ENCODE results near the gene SAA4.
A peak's percentile ranks its signal among the peaks of the same experiment; 100 is the strongest.
"Not testable (repeated sequence)": the region's sequence is repeated elsewhere in the genome, so short reads cannot be mapped to it uniquely, and the experiment has no call there.

Gene SAA4

GRCh38 chr11:18222814-18223421, 13.7 kb downstream of the SAA4 start:
- no peak overlapping the region for H3K27ac ChIP-seq
- no peak for TF ChIP-seq ZFX (IDR thresholded peaks at IDR 0.05)
- no peak for TF ChIP-seq CTCF (conservative IDR thresholded peaks at IDR 0.05)

GRCh38 chr11:18221274-18221876, 15.2 kb downstream of the SAA4 start:
- no peak overlapping the region for H3K27ac ChIP-seq
- no peak for TF ChIP-seq ZFX (IDR thresholded peaks at IDR 0.05)
- TF ChIP-seq CTCF (conservative IDR thresholded peaks at IDR 0.05): no peak

- H3K27ac ChIP-seq: no peak overlapping the region
- no peak for TF ChIP-seq ZFX (IDR thresholded peaks at IDR 0.05)
- no peak for TF ChIP-seq CTCF (conservative IDR thresholded peaks at IDR 0.05)
Observed at GRCh38 chr11:18209058-18209457, 27.5 kb downstream of the SAA4 start.

- TF ChIP-seq CTCF (conservative IDR thresholded peaks at IDR 0.05): no peak
- TF ChIP-seq ZFX (IDR thresholded peaks at IDR 0.05): no peak
Observed at GRCh38 chr11:18204771-18205170, 31.8 kb downstream of the SAA4 start.

GRCh38 chr11:18204220-18204619, 32.4 kb downstream of the SAA4 start:
- no peak overlapping the region for H3K27ac ChIP-seq
- TF ChIP-seq CTCF (conservative IDR thresholded peaks at IDR 0.05) (no peak), ZFX (IDR thresholded peaks at IDR 0.05) (no peak)

More at GRCh38 chr11:18204771-18205170, 31.8 kb downstream of the SAA4 start:
- H3K27ac ChIP-seq: no peak overlapping the region

GRCh38 chr11:18203723-18204122, 32.9 kb downstream of the SAA4 start:
- TF ChIP-seq ZFX (IDR thresholded peaks at IDR 0.05) (no peak), CTCF (conservative IDR thresholded peaks at IDR 0.05) (peak; percentile 44)
- no peak overlapping the region for H3K27ac ChIP-seq

- H3K27ac ChIP-seq: not testable (repeated sequence)
Observed at GRCh38 chr11:18197738-18198137, 38.9 kb downstream of the SAA4 start.

GRCh38 chr11:18196532-18196931, 40.1 kb downstream of the SAA4 start:
- TF ChIP-seq ZFX (IDR thresholded peaks at IDR 0.05) (no peak), CTCF (conservative IDR thresholded peaks at IDR 0.05) (no peak)
- no peak overlapping the region for H3K27ac ChIP-seq
